H1 (cell line): ENCODE measurements around the gene DCLK1. TPM values are rescaled to one million over a fixed set of nuclear protein-coding genes. Genes with fewer than 3 reads are reported as not detected.

Experiments used
- CTCF ChIA-PET: fragments of 300-600 bp; sonication (Branson Sonifier 250); formaldehyde crosslinking; loops from one replicate; lab custom pipeline; 2021; ENCODE audit not compliant: partially characterized antibody; lab: Charles Lee
- POLR2A ChIA-PET: fragments of 300-600 bp; sonication (Branson Sonifier 250); formaldehyde crosslinking; loops from one replicate; lab custom pipeline; 2021; ENCODE audit warnings: inconsistent platforms; ENCODE audit not compliant: partially characterized antibody; lab: Charles Lee
- DNase-seq, 2 experiments: peaks; one replicate each; pipeline versions ENCODE4 v3.0.0 to v3.0.0-alpha.2; 2010 to 2022; ENCODE audit warnings: low spot score in 2 of 2, low read depth in 1 of 2, mixed read lengths in 1 of 2
- FAIRE-seq: peaks from 2 replicates; lab custom pipeline; 2011; peaks lifted over from hg19 to GRCh38; lab: Jason Lieb, UNC
- H2AFZ ChIP-seq: 2 replicates; pipeline ENCODE4 v1.8.1; 2012; ENCODE audit warnings: low read length, inconsistent platforms
- H2AK5ac ChIP-seq: 2 replicates; pipeline ENCODE4 v1.6.1; 2013; ENCODE audit warnings: low read depth, low read length
- H2BK120ac ChIP-seq: replicated peaks from 2 replicates; pipeline ENCODE3; 2013; ENCODE audit warnings: low read depth, low read length, inconsistent platforms
- H2BK12ac ChIP-seq: 2 replicates; pipeline ENCODE4 v1.6.1; 2013; ENCODE audit warnings: low read depth, low read length
- H2BK15ac ChIP-seq: 2 replicates; pipeline ENCODE4 v1.6.1; 2013; ENCODE audit warnings: low read length
- H2BK20ac ChIP-seq: 2 replicates; pipeline ENCODE4 v1.6.1; 2013; ENCODE audit warnings: low read length
- H2BK5ac ChIP-seq: 2 replicates; pipeline ENCODE4 v1.6.1; 2013; ENCODE audit warnings: low read depth, low read length
- H3K14ac ChIP-seq: 2 replicates; pipeline ENCODE4 v1.6.1; 2013; ENCODE audit warnings: inconsistent platforms; ENCODE audit not compliant: insufficient read length
- H3K18ac ChIP-seq: 2 replicates; pipeline ENCODE4 v1.6.1; 2013; ENCODE audit warnings: low read length; ENCODE audit errors: extremely low read depth
- H3K23ac ChIP-seq: 2 replicates; pipeline ENCODE4 v1.6.1; 2013; ENCODE audit warnings: inconsistent platforms; ENCODE audit not compliant: insufficient read length
- H3K23me2 ChIP-seq: 2 replicates; pipeline ENCODE4 v1.6.1; 2013; ENCODE audit warnings: low read depth, low read length
- H3K27ac ChIP-seq: 2 replicates; pipeline ENCODE4 v1.6.1; 2011; ENCODE audit warnings: low read depth, low read length, inconsistent platforms
- H3K27me3 ChIP-seq, 4 experiments: replicated peaks in 1 of 4; 1 replicate in 1 of 4; 2 replicates in 3 of 4; pipeline versions ENCODE4 v1.6.1 to v1.8.1; 2011 to 2013; ENCODE audit warnings: low read length in 3 of 4, mild to moderate bottlenecking in 3 of 4, inconsistent platforms in 2 of 4, mixed read lengths in 2 of 4, moderate library complexity in 1 of 4; ENCODE audit not compliant: control insufficient read depth in 3 of 4, insufficient read depth in 3 of 4; ENCODE audit errors: extremely low read depth in 1 of 4
- H3K36me3 ChIP-seq, 4 experiments: 2 replicates each; pipeline versions ENCODE4 v1.6.1 to v1.8.1; 2011 to 2013; ENCODE audit warnings: mild to moderate bottlenecking in 4 of 4, low read length in 3 of 4, moderate library complexity in 2 of 4, control low read depth in 1 of 4, inconsistent platforms in 1 of 4; ENCODE audit not compliant: insufficient read depth in 4 of 4, control insufficient read depth in 2 of 4
- H3K4ac ChIP-seq: replicated peaks from 2 replicates; pipeline ENCODE3; 2013; ENCODE audit warnings: low read length, low read depth, mixed read lengths, inconsistent platforms; ENCODE audit not compliant: insufficient read length
- H3K4me1 ChIP-seq, 4 experiments: replicated peaks in 1 of 4; 1 replicate in 1 of 4; 2 replicates in 3 of 4; pipeline versions ENCODE4 v1.6.1 to v1.8.1; 2011 to 2013; ENCODE audit warnings: low read length in 3 of 4, inconsistent platforms in 2 of 4, mixed read lengths in 1 of 4; ENCODE audit not compliant: insufficient read depth in 4 of 4, control insufficient read depth in 3 of 4
- H3K4me2 ChIP-seq, 2 experiments: 2 replicates each; pipeline versions ENCODE4 v1.6.1 to v1.8.1; 2011 to 2013; ENCODE audit warnings: low read depth in 2 of 2, low read length in 2 of 2, control low read depth in 1 of 2, inconsistent platforms in 1 of 2, mild to moderate bottlenecking in 1 of 2; ENCODE audit not compliant: insufficient read depth in 1 of 2
- H3K4me3 ChIP-seq, 4 experiments: fragments of 200-600, 300-600 bp in 1 of 4; sonication (generic), shearing (Covaris generic), sonication (Bioruptor Twin) in 1 of 4; 2 replicates each; pipeline versions ENCODE4 v1.5.1 to v1.8.1; 2011 to 2016; ENCODE audit warnings: low read length in 4 of 4, low read depth in 3 of 4, control low read depth in 2 of 4, inconsistent platforms in 2 of 4, mild to moderate bottlenecking in 2 of 4, mixed read lengths in 1 of 4, moderate library complexity in 1 of 4; ENCODE audit not compliant: insufficient read depth in 2 of 4; ENCODE audit errors: extremely low read depth in 1 of 4
- H3K56ac ChIP-seq: replicated peaks from 2 replicates; pipeline ENCODE3; 2013; ENCODE audit warnings: low read depth, mild to moderate bottlenecking, mixed read lengths, low read length, inconsistent platforms; ENCODE audit not compliant: insufficient read length
- H3K79me1 ChIP-seq: 2 replicates; pipeline ENCODE4 v1.6.1; 2013; ENCODE audit warnings: low read depth, low read length, control low read depth
- H3K79me2 ChIP-seq, 2 experiments: 2 replicates each; pipeline versions ENCODE4 v1.6.1 to v1.8.1; 2012 to 2013; ENCODE audit warnings: low read length in 2 of 2, mild to moderate bottlenecking in 2 of 2, inconsistent platforms in 1 of 2; ENCODE audit not compliant: insufficient read depth in 2 of 2, control insufficient read depth in 1 of 2
- H3K9ac ChIP-seq, 4 experiments: replicated peaks in 1 of 4; 1 replicate in 1 of 4; 2 replicates in 3 of 4; pipeline versions ENCODE4 v1.6.1 to v1.8.1; 2011 to 2013; ENCODE audit warnings: low read depth in 3 of 4, low read length in 3 of 4, control low read depth in 2 of 4, mild to moderate bottlenecking in 2 of 4, moderate library complexity in 2 of 4, inconsistent platforms in 1 of 4; ENCODE audit errors: extremely low read depth in 1 of 4
- H3K9me3 ChIP-seq, 2 experiments: 2 replicates each; pipeline versions ENCODE4 v1.6.1 to v1.8.1; 2012 to 2013; ENCODE audit warnings: mild to moderate bottlenecking in 2 of 2, moderate library complexity in 2 of 2, control low read depth in 1 of 2, inconsistent platforms in 1 of 2, low read depth in 1 of 2, low read length in 1 of 2, mixed read lengths in 1 of 2; ENCODE audit not compliant: insufficient read depth in 2 of 2
- H4K20me1 ChIP-seq, 2 experiments: replicated peaks in 1 of 2; 2 replicates each; pipeline versions ENCODE3 to v1.8.1; 2011 to 2013; ENCODE audit warnings: inconsistent platforms in 2 of 2, low read length in 2 of 2, mild to moderate bottlenecking in 1 of 2; ENCODE audit not compliant: insufficient read depth in 2 of 2, control insufficient read depth in 1 of 2
- H4K5ac ChIP-seq: 2 replicates; pipeline ENCODE4 v1.6.1; 2013; ENCODE audit warnings: low read length, low read depth, mixed read lengths, inconsistent platforms; ENCODE audit not compliant: insufficient read length
- H4K8ac ChIP-seq: 2 replicates; pipeline ENCODE4 v1.8.0; 2013; ENCODE audit warnings: mild to moderate bottlenecking, moderate library complexity, low read length, inconsistent platforms; ENCODE audit not compliant: insufficient read depth; ENCODE audit errors: extremely low read depth
- H4K91ac ChIP-seq: replicated peaks from 2 replicates; pipeline ENCODE3; 2013; ENCODE audit warnings: low read length, mixed read lengths, inconsistent platforms; ENCODE audit not compliant: insufficient read length
- CTCF ChIP-seq, 3 experiments: IDR thresholded peaks; 1 replicate in 2 of 3; 2 replicates in 1 of 3; pipeline versions ENCODE4 v1.5.1 to v1.6.1; 2011; ENCODE audit warnings: low read length in 3 of 3, mild to moderate bottlenecking in 3 of 3, inconsistent platforms in 2 of 3, low read depth in 1 of 3, moderate library complexity in 1 of 3; ENCODE audit not compliant: insufficient read depth in 1 of 3; ENCODE audit errors: control extremely low read depth in 1 of 3
- EZH2 ChIP-seq: fragments of 200-600 bp; sonication (generic); IDR thresholded peaks from 2 replicates; pipeline ENCODE4 v1.7.1; 2012; ENCODE audit warnings: low read depth, mild to moderate bottlenecking, moderate library complexity, low read length, inconsistent platforms; ENCODE audit not compliant: severe bottlenecking
- GTF2F1 ChIP-seq: IDR thresholded peaks from 2 replicates; pipeline ENCODE4 v1.6.1; 2012; ENCODE audit warnings: low read depth, low read length, improper control_type of control experiment, borderline replicate concordance
- HDAC6 ChIP-seq: IDR thresholded peaks from one replicate; pipeline ENCODE4 v1.7.1; 2012; ENCODE audit warnings: low read depth, mild to moderate bottlenecking, inconsistent platforms, low read length, moderate library complexity
- POLR2A ChIP-seq, 2 experiments: IDR thresholded peaks; 1 replicate in 1 of 2; 2 replicates in 1 of 2; pipeline ENCODE4 v1.6.1; 2011; ENCODE audit warnings: low read depth in 2 of 2, low read length in 2 of 2, mild to moderate bottlenecking in 2 of 2; ENCODE audit errors: control extremely low read depth in 1 of 2
- RFX5 ChIP-seq: IDR thresholded peaks from 2 replicates; pipeline ENCODE4 v1.6.1; 2011; ENCODE audit warnings: low read depth, low read length, improper control_type of control experiment, borderline replicate concordance
- SP2 ChIP-seq: IDR thresholded peaks from 2 replicates; pipeline ENCODE4 v1.6.1; 2012; ENCODE audit warnings: mild to moderate bottlenecking, low read length, inconsistent platforms
- YY1 ChIP-seq: IDR thresholded peaks from 2 replicates; pipeline ENCODE4 v1.6.1; 2011; ENCODE audit warnings: low read depth, mild to moderate bottlenecking, low read length
- ZNF274 ChIP-seq: IDR thresholded peaks from 2 replicates; pipeline ENCODE4 v1.7.0; 2012; ENCODE audit warnings: low read length, borderline replicate concordance; ENCODE audit errors: extremely low read depth
- WGBS, 2 experiments: shearing (Covaris generic) in 1 of 2; methylation state at CpG; one replicate each; pipeline versions ENCODE4 v1.1.6 to v1.1.7; 2013 to 2015; ENCODE audit warnings: low lambda C conversion rate in 2 of 2, mixed read lengths in 2 of 2, inconsistent platforms in 1 of 2, low coverage in 1 of 2, missing lambda C conversion rate in 1 of 2; ENCODE audit not compliant: insufficient replicate concordance in 2 of 2, insufficient coverage in 1 of 2, insufficient read length in 1 of 2; ENCODE audit errors: extremely low coverage in 1 of 2, missing lambda C conversion rate in 1 of 2; 5-methylcytosine and 5-hydroxymethylcytosine counted together
- polyA plus RNA-seq, 7 experiments: library from polyadenylated mRNA; depleted of rRNA in 3 of 7; stranded (reverse) in 5 of 7; unstranded in 2 of 7; fragments of >200 nt in 5 of 7; fragments of 200-250 nt in 2 of 7; gene quantifications; 1 replicate in 5 of 7; 2 replicates in 1 of 7; 4 replicates in 1 of 7; pipeline versions ENCODE4 v1.2.1 to v1.2.3, GENCODE V29; 2011 to 2013; ENCODE audit warnings: missing spikeins in 2 of 7, mixed read lengths in 2 of 7
- total RNA-seq: library from RNA; stranded (reverse); fragmentation: NEBNext Ultra II Directional; extraction: Animal tissue kit (Norgen Biotek cat#: 25700); gene quantifications from 2 replicates; pipeline ENCODE4 v1.2.1, GENCODE V29; 2021

Gene DCLK1
- total and polyA plus RNA-seq, 2 of the 8 experiments (the other 6 are each of a cell fraction or from before 2014, with no cell fraction given), result 22.8 to 41.0 TPM

- H3K79me1 ChIP-seq, result no peaks in the 10 kb centered on the region
- POLR2A ChIA-PET, result no interaction called here
- H3K79me2 ChIP-seq, result no peaks in the 10 kb centered on the region
- H4K20me1 ChIP-seq, result no peaks in the 10 kb centered on the region
- H3K56ac ChIP-seq, result no peak overlapping the region
- CTCF ChIA-PET, result no interaction called here
- no peak for FAIRE-seq
- H3K9ac ChIP-seq, result no peak overlapping the region
- WGBS, 2 experiments, result 86% methylated on average over 2 of the region's 2 CpGs; no CpG with 5 or more reads in 1 of the 2 experiments
- H3K23me2 ChIP-seq, result no peaks in the 10 kb centered on the region
- H3K23ac ChIP-seq, result no peak overlapping the region
- H3K27me3 ChIP-seq, result no peaks in the 10 kb centered on the region
- no peak overlapping the region for H3K4me2 ChIP-seq
- H2AK5ac ChIP-seq, result no peak overlapping the region
- no peak overlapping the region for H2BK15ac ChIP-seq
- H3K4me3 ChIP-seq, result no peak overlapping the region
- no peak overlapping the region for H4K8ac ChIP-seq
- no peak overlapping the region for H3K4ac ChIP-seq
- no peaks in the 10 kb centered on the region for H3K36me3 ChIP-seq
- H2BK120ac ChIP-seq, result no peak overlapping the region
- H4K91ac ChIP-seq, result no peak overlapping the region
- TF ChIP-seq HDAC6, result no peak
- no peak for TF ChIP-seq ZNF274
- no peak for TF ChIP-seq GTF2F1
- TF ChIP-seq EZH2, result no peak
- TF ChIP-seq RFX5, result no peak
- no peak for TF ChIP-seq CTCF (IDR thresholded peaks at IDR 0.05; ENCODE audit: control extremely low read depth in 1 of 3, insufficient read depth in 1 of 3, low read depth in 1 of 3, low read length in 3 of 3)
- TF ChIP-seq SP2, result no peak
- TF ChIP-seq YY1, result no peak
- no peak for TF ChIP-seq POLR2A (IDR thresholded peaks at IDR 0.05; ENCODE audit: control extremely low read depth in 1 of 2, low read depth in 2 of 2, low read length in 2 of 2)
- H3K4me1 ChIP-seq, result peaks cover under 1 to 3% (median 1%) of the 10 kb centered on the region in 4 experiments; a peak in 4 of 7 replicates
- H3K27ac ChIP-seq, result no peak overlapping the region
- H2BK5ac ChIP-seq, result no peak overlapping the region
- no peak overlapping the region for H2BK12ac ChIP-seq
- no peak overlapping the region for H2AFZ ChIP-seq
- no peak overlapping the region for H3K18ac ChIP-seq
- no peak overlapping the region for H4K5ac ChIP-seq
- no peak overlapping the region for H2BK20ac ChIP-seq
- H3K9me3 ChIP-seq, result peaks cover 4 to 6% of the 10 kb centered on the region in 2 experiments; a peak in 2 of 4 replicates
- no peak overlapping the region for H3K14ac ChIP-seq
- DNase-seq, result no peak
These were observed 104.7 kb downstream of the DCLK1 start for GRCh38 chr13:36026531-36026930.
